KBM-7 (cell line): ENCODE results near the gene MED9.
"Not testable (repeated sequence)": the region's sequence is repeated elsewhere in the genome, so short reads cannot be mapped to it uniquely, and the experiment has no call there.

ENCODE experiments used
- DNase-seq: peaks from one replicate; pipeline ENCODE4 v3.0.0-alpha.2; 2015
- in situ Hi-C: fragments of 300-500 bp; cut with MboI; formaldehyde crosslinking; loops from 2 replicates; pipeline ENCODE4 v1.14.3; 2020; ENCODE audit warnings: low sequenced_read_pairs, low pct_unique_long_range_greater_than_20kb, mixed read lengths

Gene MED9, protein sequence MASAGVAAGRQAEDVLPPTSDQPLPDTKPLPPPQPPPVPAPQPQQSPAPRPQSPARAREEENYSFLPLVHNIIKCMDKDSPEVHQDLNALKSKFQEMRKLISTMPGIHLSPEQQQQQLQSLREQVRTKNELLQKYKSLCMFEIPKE

GRCh38 chr17:17476865-17477467 lies at the start of gene MED9:
Gene MED9 (plus strand): TSS chr17:17477000. CDS start chr17:17477042, 42 bp downstream.
- in situ Hi-C loops: no loop called here

DNA sequence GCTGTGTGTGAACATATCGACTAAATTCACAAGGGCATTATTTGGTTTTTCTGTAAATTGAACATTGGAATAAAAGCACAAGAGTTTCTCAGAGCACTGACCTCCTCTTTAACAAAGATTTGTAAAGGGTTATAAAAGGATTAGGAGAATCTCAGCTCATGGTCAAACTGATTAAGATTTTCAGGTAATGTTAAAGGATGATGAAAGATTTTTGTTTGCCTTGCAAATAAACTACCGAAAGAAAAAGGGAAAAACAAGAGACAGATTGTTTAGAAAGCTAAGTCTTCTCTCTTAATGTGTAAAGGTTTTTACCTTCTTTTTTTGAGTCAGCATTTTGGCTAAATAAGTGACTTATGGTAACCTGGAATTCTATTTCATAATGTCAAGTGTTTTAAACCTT lies 47.6 kb upstream of the MED9 start:
- DNase-seq: no peak
- in situ Hi-C loops: no loop called here

More at GRCh38 chr17:17476865-17477467, at the start of gene MED9:
- DNase-seq: peak; percentile 88

DNA sequence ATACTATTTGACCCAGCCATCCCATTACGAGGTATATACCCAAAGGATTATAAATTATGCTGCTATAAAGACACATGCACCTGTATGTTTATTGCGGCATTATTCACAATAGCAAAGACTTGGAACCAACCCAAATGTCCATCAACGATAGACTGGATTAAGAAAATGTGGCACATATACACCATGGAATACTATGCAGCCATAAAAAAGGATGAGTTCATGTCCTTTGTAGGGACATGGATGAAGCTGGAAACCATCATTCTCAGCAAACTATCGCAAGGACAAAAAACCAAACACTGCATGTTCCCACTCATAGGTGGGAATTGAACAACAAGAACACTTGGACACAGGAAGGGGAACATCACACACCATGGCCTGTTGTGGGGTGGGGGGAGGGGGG lies 45.9 kb upstream of the MED9 start:
- not testable (repeated sequence) for DNase-seq

DNA sequence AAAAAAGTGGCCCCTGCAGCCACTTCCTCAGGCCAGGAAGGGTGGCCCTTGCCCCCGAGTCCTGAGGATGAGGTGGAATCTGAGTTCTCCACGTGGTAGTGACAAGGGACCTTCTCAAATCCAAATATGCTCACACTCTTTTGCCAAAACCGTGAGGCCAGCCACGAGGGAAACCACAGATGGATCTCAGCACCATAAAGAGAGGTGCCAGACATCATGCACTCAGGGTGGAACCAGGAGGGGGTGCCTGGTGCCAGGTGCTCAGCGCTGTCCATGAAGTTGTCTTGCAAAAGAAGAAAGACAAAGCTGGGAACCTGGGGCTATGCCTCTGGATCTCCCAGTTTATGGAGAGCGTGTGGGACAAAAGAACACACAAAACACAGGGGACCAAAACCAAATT lies 45.2 kb upstream of the MED9 start:
- DNase-seq: no peak
- in situ Hi-C loops: no loop called here

More for the DNA sequence above, 45.9 kb upstream of the MED9 start:
- in situ Hi-C loops: not testable (repeated sequence)

DNA sequence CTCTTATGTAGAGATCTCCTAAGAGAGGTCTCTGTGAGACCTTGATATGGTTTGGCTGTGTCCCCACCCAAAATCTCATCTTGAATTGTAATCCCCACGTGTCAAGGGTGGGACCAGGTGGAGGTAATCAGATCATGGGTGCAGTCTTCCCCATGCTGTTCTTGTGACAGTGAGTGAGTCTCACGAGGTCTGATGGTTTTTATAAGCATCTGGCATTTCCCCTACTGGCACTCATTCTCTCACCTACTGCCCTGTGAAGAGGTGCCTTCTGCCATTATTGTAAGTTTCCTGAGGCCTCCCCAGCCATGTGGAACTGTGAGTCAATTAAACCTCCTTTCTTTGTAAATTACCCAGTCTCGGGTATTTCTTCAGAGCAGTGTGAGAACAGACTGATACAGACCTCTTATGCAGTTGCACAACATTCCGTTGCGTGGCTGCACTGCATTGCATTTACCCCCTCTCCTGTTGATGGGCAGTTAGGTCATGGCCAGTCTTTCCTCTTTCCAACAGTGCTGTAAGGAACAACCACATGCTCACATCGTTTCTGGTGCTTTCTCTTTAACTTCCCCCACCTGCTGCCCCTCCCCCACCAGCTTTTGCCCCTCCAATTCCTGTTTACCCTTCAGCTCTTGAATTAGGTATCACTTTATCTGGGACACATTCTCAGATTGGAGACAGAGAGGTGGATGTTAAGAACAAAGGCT lies 43.6 kb upstream of the MED9 start:
- in situ Hi-C loops: no loop called here
- DNase-seq: peak; percentile 55

- in situ Hi-C loops: no loop called here
- no peak for DNase-seq
Measured at GRCh38 chr17:17434477-17434876, 42.3 kb upstream of the MED9 start.

DNA sequence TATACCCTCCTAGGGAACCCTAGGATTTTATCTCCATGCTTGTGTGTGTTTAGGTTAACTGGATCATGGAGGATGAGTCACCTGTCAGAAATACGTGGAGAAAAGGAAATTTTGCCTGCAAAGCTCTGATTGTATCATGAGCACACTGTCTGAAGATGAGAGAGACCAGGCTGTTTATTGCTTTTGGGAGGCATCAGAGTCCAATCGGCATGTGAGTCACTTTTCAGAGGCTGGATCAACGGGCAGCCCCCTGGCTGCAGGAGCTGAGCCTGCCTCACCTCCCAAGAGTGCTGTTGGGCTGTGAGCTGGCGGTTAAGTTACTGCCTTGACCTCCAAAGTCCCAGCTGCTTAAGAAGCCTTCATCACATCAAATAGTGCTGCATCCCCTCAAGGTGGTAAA lies 41.5 kb upstream of the MED9 start:
- DNase-seq: no peak
- in situ Hi-C loops: no loop called here

- DNase-seq: no peak
- in situ Hi-C loops: no loop called here
Measured at GRCh38 chr17:17437461-17437860, 39.3 kb upstream of the MED9 start.

DNA sequence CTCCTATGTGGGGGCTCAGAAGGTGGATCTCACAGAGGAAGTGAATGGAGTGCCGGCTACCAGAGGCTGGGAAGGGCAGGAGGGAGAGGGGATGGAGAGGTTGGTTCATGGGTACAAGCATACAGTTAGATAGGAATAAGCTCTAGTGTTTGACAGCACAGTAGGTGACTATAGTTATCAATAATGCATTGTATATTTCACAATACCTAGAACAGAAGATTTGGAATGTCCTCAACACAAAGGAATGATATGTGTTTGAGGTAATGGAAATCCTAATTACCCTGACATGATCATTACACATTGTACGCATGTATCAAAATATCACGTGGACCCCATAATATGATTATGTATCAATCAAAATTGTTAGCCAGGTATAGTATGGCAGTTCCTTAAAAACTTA lies 38.9 kb upstream of the MED9 start:
- in situ Hi-C loops: no loop called here
- no peak for DNase-seq

DNA sequence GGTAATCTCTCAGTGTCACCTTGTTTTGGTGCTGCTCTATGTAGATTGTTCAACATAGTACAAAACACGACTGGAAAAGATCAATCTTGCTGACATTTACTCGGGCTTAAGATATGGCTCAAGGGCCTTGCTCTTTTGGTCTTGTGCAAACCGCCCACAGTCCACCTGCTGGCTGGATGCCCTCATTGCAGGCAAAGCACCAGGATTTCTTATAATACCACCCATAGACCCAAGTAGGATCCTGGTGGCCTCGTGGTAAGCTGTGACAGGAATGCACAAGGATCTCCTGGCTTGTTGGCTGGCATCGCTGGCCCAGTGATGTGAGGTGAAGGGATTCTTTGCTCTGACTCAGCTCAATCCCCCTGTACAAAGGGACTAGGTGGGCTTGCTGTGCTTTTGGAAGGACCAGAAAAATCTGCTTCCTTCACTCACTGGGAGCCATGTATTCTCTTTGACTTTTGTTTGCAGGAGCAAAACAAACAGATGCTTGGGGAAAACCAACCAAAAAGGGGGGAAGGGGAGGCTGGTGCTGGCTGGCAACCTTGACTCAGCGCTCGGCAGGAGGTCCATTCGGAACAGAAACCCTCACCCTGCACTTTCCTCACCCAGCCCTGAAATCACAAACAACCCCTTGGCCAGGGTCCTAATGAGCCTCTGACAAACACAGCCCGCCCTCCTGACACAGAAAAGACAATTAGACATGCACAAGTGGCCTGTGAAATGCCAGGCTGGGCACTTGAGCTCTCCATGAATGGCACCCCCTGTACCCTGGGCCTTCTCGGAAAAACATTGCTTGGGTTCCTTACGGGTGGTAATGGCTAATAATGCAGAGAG lies 36.6 kb upstream of the MED9 start:
- in situ Hi-C loops: no loop called here
- peak; percentile 85 for DNase-seq

DNA sequence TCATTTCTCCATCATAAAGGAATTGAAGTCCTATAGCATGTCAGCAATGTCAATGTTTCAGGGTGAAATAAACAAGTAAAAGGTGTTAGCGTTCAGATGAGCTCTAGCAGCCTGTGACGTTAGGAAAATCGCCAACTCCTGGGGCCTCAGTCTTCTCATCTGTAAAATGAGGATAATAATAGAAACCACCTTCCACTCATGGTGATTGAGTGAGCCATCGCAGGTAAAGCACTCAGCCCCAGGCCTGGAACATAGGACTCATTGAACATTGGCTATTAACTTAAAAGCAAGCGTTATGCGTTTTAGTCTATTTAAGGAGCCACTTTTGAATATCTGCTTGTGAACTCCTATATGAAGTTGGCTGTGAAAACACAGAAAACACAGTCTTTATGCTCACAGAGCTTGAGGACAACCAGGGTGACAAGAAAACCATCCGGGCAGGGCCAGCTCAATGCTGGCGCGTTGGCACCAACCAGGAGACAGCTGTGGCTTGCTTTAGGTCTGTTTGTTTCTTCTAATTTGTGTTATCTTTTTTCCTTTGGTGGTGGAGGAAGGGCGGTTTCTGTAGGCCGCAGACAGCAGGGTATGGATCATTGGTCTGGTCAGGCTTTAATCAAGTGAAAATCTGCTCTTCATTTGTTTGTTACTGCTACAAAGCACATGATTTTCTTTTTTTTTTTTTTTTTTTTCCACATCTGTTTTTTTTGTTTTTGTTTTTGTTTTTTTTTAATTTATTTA lies 35.7 kb upstream of the MED9 start:
- DNase-seq: no peak
- in situ Hi-C loops: no loop called here

DNA sequence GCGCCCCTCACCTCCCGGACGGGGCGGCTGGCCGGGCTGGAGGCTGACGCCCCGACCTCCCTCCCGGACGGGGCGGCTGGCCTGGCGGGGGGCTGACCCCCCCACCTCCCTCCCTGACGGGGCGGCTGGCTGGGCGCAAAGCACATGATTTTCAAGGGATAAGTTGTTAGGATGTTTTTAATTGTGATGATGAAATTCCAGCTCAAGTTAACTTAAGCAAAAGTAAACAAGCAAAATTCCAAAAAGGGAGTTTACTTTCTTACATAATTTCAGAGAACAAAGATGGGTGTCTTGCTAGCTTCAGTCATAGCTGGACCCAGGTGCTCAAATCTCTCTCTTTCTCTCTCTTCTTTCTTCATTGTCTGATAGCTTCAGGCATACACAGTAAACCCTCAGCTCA lies 33.6 kb upstream of the MED9 start:
- in situ Hi-C loops: no loop called here
- no peak for DNase-seq

DNA sequence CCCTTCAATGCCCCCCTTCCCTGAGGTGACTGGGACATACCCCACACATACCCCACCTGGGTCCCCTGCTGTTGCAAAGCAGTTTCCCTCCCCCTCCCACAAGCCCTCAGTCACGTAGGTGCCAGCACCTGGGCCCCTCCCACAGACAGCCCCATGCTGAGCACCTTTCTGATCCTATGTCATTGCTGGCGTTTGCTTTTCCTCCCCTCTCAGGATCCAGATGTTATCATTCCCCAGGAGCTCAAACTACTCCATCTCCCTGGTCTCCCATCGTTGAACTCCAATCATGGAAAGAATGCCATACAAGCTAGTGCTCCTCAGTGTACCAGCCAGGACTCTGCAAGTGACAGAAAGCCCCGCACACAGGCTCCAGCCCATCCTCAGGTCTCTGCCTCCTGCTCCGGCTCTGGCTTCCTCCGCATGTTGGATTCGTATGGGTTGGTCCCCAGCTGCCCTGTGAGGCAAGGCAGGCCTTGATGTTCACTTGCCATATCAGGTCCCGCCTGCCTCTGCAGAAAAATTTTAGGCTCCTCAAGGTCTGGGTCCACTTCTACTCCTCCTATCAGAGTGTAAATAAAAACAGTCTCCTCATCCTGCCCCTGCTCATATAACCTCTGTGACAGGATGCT lies 31.4 kb upstream of the MED9 start:
- in situ Hi-C loops: no loop called here
- DNase-seq: no peak

DNA sequence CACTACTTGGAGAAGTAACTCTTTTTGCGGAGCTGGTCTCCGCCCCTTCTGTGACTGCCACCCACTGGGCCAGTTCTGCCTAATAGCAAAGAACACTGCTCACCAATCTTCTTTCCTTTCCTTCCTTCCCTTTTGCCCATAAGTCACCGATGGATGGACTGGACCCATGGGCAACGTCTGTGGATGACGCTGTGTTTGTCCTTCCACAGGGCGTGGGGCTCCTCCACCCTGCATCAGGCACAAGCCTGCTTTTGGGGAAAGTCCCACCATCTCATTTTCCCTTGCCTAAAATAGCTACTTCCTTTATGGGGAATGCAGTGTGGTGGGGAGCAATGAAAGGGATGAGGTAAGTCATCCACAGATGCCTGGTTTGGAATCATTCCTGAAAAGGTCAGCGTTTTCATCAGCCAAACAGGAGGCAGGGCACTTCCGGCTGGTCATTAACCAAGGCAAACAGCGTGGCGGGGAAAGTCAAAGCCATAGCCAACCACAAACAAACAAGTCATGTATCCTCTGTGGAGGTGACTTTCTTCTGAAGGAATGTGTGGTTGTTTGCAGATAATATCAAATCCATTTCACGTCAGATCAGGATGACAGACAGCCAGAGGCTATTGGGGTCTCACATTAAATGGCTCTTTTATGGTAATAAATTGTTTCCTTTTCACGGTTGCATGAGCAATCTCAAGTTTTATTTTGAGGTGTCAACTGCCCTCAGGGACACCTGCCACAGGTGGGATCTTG lies 30.7 kb upstream of the MED9 start:
- no peak for DNase-seq
- in situ Hi-C loops: no loop called here

- in situ Hi-C loops: no loop called here
- no peak for DNase-seq
Measured at GRCh38 chr17:17446666-17447155, 30.1 kb upstream of the MED9 start.

DNA sequence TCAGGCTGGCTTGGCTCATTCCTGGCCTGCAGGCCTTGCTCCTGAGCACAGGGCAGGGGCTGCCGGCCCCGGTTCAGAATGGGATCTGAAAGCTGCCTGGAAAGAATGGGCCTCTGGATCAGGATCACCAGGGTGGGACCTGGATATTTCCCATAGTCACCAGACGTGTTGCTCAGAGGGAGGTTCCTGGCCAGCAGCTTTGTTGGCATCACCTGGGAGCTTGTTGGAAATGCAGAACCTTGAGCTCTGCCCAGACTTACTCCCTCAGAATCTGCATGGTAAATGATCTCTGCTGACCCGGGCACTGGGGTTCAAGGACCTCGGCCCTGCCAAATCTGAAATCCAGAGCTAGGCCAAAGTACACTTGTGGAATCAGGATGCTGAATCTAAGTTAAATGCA lies 29.5 kb upstream of the MED9 start:
- DNase-seq: no peak
- in situ Hi-C loops: no loop called here

DNA sequence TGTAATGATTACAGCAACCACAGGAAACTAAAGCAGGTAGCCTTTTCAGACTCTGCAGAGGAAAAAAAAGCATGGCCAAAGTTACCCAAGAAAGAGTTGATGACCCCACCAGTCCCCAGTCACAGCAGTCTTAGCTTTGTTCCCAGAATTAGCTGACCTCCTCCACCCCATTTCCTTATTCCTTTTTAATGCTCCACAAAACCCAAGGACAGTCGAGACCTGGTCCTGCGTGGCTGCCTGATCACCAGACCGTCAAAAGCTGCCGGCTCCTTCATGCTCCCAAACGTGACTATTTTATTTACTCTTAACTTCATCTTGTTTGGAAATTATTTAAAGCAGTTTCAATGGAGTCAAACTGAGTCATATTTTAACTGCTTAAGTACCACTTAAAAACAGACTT lies 28.7 kb upstream of the MED9 start:
- in situ Hi-C loops: no loop called here
- no peak for DNase-seq

DNA sequence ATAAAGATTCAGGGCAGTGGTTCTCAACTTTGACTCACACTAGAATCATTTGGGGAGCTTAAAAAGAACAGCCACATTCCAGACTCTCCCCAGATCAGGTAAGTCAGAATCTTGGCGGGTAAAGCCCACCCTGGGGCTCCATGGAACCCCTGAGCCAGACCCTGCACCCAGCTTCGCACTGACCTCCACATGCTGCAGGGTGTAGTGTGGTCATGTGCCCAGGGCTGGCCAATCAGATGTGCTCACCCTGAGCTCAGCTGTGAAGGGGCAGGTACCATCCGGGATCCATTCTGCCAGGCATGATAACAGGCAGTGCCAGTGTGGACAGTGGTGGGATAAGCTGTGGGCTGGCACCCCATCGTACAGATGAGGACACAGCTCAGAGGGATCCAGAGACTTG lies 28.1 kb upstream of the MED9 start:
- DNase-seq: no peak
- in situ Hi-C loops: no loop called here
